ENCODE measurements around the gene PALB2.
A peak's percentile ranks its signal among the peaks of the same experiment; 100 is the strongest.
"Not testable (repeated sequence)": the region's sequence is repeated elsewhere in the genome, so short reads cannot be mapped to it uniquely, and the experiment has no call there.

The PALB2 gene

DNA sequence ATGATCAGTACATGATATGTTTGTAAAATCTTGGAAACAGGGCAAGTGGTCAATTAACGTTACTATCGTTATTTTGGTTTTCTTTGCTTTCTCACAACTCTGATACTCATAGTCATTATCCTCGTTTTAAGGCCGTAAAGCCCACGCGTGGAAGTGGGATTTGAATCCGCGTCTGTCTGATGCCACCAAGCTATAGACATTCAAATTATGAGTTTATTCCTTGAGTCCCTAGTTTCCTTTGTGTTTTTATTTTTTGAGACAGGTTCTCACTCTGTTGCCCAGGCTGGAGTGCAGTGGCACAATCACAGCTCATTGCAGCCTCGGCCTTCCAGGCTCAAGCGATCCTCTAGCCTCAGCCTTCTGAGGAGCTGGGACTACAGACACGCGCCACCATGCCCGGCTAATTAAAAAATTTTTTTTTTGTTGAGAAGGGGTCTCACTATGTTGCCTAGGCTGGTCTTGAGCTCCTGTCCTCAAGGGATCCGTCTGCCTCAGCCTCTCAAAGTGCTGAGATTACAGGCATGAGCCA lies 1.2 kb upstream of the PALB2 start:
- DNase-seq, result no peak

DNA sequence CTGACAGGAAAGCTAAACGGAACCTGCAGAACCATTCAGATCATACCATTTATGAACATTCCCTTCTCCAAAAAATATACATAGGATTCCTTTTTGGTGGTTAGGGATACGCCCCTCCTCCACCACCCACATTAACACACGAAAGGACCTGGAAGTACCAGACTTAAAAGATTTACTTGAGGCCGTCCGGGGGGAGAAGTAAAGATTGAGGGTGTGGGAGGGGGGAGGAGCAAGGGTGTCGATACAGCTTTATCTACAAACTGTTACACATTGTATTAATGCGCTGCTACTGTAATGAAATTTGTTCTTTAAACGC lies 537 bp downstream of the PALB2 start:
- DNase-seq, result no peak

DNA sequence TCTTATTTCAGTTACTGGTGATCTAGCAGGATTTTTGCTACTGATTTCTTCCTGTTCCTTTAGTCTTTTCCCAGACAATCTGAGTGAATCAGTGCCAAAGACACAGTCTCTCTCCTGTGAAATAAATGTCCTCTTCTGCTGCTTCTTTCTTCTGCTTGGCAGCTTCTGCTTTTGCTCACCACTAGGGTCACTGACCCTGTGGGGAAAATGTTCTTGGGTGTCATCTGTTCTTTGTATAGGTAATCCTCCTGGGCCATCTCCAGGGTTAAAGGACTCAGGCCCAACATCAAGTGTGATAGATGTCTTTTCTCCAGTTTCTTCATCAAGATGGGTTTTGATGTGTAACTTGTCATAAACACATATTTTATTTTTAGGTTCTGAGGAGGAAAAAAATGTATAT lies 5.2 kb downstream of the PALB2 start:
- no peak for DNase-seq

DNA sequence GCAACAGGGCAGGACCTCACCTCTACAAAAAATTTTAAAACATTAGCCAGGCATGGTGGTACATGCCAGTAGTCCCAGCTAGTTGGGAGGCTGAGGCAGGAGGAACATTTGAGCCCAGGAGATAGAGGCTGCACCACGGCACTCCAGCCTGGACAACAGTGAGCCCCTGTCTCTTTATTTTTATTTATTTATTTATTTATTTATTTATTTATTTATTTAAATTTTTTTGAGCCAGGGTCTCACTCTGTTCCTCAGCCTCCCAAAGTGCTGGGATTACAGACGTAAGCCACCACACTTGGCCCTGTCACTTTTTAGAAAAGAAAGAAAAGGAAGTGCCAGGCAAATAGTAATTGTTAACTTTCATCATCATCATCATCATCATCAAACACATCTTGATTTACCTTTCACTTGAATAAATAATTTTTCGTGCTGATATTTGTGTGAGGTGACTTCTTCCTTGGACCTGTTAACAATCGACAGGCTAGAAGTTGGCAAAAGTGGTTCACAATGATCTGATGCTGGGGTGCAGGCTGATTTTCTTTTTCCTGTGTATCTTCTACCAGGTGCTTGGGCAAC lies 6.6 kb downstream of the PALB2 start:
- no peak for DNase-seq

DNA sequence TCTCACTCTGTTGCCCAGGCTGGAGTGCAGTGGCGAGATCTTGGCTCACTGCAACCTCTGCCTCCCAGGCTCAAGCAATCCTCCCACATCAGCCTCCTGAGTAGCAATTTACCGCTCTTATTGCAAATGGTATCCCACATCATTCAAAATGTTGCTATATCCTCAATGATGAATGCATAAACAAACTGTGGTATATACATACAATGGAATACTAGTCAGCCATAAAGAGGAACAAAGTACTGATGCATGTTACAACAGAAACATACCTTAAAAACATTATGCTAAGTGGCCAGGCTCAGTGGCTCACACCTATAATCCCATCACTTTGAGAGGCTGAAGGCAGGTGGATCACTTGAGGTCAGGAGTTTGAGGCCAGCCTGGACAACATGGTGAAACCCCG lies 9.2 kb downstream of the PALB2 start:
- DNase-seq, result not testable (repeated sequence)

DNA sequence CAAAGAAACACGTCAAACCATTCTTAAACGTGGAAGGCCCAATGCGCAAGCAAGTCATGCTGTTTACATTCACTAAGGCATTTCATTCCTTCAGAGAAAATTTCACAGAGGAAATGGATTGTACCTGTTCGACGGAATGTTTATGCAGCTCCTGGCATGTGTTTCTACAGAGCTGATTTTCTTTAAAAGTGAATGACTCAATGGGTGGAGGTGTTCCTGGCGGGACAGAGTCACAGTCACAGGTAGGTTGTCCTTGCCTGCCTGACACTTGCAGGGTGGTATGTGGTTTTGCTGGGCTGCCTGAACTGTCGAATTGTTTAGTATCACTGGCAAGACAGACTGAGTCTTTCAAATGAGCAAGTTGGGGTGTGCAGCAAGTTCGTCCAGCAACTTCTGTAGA lies 11.6 kb downstream of the PALB2 start:
- DNase-seq, result no peak

DNA sequence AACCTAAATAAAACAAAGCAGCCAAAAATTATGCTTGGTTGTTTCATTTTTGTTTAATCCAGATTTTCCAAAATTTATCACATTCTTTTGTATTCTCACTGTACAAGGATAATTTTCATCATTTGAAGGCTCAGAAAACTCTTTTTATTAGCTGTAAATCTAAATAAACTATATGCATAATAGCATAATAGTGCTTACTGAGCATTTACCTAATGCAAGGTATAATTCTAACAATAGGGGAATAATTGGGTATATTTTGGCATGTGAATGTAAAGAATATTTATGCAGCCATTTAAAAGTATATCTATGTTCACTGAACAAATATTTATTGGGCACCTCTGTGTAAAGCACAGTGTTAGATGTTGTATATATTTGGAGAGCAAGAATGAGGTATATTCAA lies 17.0 kb downstream of the PALB2 start:
- DNase-seq, result no peak

DNA sequence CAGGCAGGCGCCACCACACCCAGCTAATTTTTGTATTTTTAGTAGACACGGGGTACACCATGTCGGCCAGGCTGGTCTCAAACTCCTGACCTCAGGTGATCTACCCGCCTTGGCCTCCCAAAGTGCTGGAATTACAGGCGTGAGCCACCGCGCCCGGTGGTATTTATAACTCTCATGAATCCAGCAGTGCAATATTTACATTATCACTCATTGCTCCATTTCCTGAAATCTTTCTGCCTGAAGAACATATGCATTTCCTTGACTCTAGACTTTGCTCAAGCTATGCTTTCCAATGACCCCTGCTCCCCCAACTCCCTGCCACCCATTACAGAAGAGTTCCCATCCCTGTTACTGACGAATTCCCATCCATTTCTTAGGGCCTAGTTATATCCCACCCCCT lies 25.3 kb downstream of the PALB2 start:
- no peak for DNase-seq

DNA sequence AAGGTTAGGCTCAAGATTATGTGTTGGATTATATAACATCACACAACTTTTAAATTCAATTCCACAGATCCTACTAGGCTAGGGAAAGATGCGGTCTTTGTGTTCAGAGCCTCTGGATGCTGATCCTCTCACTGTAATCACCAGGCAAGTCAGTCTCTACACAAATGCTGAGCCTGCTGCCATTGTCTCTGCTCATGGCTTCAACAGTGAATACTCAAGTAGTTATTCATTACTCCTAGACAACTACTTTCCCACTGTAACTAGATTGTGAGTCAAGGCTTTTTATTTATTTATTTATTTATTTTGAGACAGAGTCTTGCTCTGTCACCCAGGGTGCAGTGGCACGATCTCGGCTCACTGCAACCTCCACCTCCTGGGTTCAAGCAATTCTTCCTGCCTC lies 29.2 kb downstream of the PALB2 start:
- DNase-seq, result no peak

DNA sequence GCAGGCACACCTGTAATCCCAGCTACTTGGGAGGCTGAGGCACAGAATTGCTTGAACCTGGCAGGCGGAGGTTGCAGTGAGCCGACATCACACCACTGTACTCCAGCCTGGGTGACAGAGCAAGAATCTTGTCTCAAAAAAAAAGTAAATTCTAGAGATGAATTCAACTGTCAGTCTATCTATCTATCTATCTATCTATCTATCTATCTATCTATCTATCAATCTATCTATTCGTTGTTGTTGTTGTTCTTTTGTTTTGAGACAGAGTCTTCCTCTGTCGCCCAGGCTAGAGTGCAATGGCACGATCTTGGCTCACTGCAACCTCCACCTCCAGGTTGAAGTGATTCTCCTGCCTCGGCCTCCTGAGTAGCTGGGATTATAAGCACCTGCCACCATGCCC lies 30.2 kb downstream of the PALB2 start:
- DNase-seq, result not testable (repeated sequence)

DNA sequence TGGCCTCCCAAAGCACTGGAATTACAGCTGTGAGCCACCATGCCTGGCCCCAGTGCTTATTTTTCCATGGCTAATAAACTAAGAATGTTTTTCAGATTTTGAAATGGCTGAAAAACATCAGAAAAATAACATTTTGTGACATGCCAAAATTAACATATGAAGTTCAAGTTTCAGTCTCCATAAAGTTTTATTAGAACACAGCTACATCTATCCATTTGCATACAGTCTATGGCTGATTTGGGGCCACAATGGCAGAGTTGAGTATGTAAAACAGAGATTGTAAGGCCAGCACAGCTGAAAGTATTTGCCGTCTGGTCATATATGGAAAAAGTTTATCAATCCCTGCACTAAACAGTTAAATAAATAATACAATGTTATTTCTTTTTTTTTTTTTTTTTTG lies 31.2 kb downstream of the PALB2 start:
- no peak for DNase-seq

DNA sequence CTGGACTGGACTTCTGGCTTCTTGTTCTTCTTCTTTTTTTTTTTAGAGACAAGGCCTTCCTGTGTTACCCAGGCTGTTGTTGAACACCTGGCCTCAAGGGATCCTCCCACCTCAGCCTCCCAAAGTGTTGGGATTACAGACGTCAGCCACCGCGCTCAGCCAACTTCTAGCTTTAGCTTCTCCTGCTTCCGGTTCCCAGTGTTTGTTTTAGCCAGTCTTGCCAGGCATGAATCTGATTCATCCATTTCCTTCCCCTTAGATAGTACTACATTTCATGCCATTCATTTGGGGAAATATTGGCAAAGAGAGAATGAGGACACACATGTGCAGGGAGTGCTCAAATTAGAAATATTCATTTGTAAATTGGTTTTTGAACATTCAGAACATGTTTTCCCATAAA lies 32.9 kb downstream of the PALB2 start:
- DNase-seq, result no peak

DNA sequence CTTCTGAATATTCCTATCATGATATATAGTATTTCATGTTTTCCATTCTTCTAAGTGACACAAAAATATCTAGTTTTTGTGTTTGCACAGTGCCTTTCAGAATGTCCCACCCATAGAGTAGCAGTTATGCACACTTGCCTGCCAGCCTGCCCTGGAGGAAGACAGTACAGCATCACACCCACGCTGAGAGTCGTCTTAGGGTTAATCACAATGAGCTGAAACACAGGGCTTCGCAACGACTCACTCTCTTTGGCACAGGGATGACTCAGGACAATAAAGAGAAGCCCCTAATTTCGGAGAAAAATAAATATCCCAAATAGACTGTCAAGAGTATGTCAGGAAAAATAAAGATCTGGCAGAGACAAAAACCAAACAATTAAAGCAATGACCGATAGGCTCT lies 33.4 kb downstream of the PALB2 start:
- no peak for DNase-seq

DNA sequence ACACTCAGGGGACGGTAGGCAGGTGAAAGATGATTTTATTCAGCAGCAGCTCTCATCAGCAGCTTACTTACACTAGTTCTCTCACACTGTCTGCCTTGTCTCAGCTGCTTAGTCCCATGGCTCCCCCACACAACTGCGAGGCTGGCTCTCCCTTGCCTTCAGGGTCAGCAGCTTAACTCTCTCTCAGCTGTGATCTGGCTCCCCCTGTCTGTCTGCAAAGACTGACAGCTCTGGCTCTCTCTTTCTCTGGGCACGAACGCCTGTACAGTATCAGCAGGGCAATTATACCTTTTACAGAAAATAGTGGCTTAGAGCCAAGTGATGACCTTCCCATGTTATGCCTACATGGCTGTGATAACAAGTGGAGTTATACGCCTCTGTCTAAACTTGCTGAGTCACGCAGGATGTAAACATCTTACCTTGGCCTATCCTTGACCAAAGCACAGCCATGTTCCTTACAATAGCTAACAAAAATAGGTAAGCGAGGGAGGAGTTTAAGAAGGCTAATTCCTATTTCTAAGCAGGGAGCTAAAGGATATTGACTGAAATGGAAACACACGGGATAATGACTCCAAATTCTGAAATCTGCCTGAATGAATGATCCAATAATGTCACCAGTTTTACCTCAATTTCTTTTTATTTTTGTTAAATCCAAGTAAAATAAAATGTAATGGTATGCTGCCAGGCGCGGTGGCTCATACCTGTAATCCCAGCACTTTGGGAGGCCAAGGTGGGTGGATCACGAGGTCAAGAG lies 43.9 kb downstream of the PALB2 start:
- DNase-seq, result no peak

DNA sequence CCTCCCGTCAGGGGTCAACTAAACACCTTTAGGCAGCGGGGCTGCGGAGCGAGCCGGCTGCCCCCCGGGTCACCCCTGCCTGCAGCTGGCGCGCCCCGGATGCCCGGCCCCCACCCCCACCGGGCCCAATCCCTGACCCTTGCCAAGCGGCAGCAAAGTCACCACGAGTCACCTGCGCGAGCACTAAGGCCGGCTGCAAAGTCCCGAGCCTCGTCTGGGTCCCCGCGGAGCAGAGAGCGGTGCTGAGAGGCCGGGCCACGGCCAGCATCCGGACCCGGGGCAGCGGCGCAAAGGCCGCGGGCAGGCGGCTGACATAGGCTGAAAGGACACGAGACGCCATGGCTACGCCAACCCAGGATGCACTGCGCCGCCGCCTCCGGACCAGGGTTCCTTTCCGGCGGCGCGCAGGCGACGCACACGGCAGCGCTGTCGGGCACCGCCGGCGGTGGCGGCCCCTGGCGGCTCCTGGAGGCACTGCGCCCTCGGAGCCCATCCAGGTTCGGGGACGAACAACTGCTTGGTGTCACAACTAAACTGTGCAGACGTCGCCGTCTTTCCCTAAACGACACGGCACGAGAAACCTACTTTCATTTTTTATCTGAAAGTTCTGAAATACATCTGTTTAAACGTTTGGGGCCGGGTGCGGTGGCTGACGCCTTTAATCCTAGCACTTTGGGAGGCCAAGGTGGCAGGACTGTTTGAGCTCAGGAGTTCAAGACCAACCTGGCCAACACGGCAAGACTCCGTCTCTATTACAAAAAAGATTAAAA lies 45.0 kb downstream of the PALB2 start, which contains the start of gene NDUFAB1:
Gene NDUFAB1 (minus strand): TSS at position 366 of the 770 bp plus-strand sequence. CDS start 26 bp downstream, at position 340.
- peak; percentile 98 for DNase-seq

DNA sequence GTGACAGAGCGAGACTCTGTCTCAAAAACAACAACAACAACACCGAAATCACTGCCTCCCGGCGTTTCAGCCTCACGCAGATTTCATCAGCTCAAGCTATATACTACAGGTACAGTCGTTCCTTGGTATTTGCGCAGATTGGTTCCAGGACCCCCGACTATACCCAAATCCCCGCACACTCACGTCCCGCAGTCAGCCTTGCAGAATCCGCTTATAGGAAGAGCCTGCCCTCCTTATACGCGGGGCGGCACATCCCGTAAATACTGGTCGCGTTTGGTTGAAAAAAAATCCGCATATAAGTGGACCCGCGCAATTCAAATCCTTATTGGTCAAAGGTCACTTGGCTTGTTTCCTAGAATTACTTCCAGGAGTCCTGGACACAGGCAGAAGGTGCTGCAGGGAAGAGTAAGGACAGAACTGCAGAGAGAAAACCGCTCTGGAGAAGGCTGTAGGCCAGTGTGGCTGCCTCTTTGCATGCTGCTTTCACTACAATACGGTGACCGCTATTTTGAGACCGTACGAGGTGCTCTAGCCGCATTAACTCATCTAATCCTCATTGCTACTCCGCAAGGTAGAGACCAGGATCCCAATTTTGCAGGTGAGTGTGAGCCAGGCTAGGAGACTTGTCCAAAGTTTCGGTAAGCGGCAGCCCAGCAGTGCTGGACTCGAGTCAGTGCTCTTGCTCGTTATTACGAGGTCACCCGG lies 45.7 kb downstream of the PALB2 start:
- no peak for DNase-seq

DNA sequence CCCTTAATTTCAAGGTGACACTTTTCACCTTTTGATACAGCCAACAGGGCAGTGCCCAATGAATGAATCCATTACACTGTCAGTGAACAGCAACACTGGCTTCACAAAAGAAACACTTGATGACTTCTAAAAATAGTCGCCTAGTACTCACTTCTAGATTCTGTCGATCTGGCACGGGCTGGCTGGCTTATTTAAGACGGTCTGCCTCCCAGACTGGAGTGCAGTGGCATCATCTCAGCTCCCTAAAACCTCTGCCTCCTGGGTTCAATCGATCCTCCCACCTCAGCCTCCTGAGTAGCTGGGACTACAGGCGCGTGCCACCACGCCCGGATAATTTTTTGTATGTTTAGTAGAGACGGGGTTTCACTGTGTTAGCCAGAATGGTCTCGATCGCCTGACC lies 46.9 kb downstream of the PALB2 start:
- no peak for DNase-seq

DNA sequence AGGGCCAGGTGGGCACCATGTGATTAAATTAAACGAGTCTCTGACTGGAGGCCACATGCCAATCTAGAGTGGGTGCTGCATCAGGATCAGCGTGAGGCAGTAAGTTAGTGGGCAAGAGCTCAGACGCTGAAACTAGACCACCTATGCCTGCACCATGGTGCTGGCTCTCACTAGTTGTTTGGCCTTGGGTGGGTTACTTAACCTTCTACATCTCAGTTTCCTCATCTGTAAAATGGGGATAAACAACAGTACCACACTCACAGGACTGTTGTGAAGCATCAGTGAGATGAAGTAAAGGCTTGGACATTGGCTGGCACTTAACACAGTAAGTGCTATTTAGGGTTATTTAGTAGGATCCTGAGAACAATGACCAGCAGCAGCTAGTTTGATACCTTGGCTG lies 50.9 kb downstream of the PALB2 start:
- no peak for DNase-seq

DNA sequence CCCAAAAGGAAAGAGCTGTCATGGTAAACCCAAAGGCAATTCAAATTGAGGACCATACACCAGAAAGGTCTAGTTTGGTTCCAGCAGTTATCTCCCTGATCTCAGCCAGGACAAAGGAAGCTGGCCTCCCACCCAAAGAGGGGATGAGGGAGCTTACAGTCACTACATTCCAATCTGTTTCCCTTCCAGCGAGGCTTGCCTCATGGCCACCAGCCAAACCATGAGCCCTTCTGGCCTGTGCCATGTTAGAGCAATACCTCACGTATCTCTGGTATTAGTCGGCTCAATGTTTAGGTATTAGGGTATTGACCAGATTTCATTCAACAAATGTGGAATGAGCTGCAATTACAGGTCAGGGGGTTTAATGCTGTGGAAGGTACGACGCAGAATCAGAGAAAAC lies 53.4 kb downstream of the PALB2 start:
- no peak for DNase-seq

DNA sequence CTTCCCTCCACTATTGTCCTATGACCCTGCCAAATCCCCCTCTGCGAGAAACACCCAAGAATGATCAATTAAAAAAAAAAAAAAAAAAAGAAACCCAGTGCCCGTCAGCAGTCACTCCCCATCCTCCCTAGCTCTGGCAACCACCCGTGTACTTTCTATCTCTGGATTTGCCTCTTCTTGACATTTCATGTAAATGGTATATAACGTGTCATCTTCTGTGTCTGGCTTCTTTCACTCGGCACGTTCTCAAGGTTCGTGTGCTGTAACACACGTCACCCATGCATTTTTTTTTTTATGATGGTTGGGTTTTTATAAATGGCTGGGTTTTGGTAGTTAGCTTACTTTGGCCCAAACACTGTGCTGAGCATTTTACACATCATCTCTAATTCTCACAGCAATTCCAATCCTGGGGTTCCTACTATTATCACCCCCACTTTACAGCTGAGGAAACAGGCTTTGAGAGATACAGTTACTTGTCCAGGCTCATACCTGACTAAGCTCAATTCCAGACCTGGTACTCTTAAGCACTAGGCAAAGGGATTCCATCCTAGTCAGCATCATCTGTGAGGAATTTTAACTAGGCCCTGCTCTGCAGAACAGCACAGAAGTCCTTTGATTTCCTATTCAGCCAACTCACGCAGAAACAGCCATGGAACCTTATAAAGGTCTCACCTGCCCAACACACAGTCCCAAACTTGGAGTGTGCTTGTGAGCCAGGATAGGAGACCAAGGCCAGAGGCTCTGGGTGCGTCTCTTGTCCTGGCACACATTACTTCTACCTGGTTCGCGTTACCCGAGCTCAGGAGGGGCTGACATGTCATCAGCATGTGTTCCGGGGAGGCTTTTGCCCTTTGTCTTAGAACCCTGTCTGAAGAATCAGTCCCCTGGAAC lies 56.7 kb downstream of the PALB2 start:
- DNase-seq, result no peak

DNA sequence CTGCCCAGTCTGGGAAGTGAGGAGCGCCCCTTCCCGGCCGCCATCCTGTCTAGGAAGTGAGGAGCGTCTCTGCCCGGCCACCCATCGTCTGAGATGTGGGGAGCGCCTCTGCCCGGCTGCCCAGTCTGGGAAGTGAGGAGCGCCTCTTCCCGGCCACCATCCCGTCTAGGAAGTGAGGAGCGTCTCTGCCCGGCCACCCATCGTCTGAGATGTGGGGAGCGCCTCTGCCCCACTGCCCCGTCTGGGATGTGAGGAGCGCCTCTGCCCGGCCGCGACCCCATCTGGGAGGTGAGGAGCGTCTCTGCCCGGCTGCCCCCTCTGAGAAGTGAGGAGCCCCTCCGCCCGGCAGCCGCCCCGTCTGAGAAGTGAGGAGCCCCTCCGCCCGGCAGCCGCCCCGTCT lies 57.8 kb downstream of the PALB2 start:
- not testable (repeated sequence) for DNase-seq

DNA sequence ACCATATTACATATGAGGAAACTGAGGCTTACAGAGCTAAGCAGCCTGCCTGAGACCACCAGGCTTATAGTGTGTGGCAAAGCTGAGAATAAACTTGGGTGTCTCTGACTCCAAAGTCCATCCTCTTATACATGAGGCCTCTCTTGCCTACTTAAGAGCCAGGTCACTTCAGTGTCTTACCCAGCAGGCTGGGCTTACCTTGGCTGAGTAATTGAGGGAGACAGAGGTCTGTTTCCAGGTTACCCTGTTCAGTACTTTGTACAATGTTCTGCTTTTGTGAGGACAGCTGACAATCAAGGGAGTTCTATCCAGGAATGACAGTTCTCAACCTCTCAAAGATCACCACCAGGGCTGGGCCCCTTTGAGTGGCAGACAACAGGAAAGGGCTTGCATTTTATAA lies 59.3 kb downstream of the PALB2 start:
- no peak for DNase-seq
